Measurements from ENCODE around the gene SLC38A5.

The SLC38A5 gene

GRCh38 chrX:48513670-48514069 lies 43.6 kb upstream of the SLC38A5 start:
- Histone ChIP-seq H3K27ac (ENCODE audit: low read depth, low read length) (no peak overlapping the region), H3K4me2 (ENCODE audit: low read depth, low read length, poor library complexity, severe bottlenecking) (no peak overlapping the region)

DNA sequence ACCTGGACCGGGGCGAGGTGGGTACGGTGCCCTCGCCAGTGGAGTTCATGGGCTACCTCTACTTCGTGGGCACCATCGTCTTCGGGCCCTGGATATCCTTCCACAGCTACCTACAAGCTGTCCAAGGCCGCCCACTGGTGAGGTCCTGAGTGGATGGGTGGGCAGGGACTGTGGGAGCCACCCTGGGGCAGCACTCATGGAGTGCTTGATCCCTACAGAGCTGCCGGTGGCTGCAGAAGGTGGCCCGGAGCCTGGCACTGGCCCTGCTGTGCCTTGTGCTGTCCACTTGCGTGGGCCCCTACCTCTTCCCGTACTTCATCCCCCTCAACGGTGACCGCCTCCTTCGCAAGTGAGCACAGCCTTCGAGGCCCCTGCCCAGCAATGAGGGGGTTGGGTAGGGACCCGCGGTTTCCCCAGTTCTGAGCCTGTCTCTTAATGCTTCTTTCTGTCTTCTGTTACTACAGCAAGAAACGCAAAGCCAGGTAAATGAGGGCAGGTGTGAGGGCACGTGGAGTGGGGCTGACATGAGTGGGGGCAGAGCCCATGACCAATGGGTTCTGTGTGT lies 42.4 kb upstream of the SLC38A5 start:
- Histone ChIP-seq H3F3A (ENCODE audit: insufficient read depth) (no peaks in the 10 kb centered on the region), H3K36me3 (ENCODE audit: low read length) (no peaks in the 10 kb centered on the region), H3K27ac (ENCODE audit: low read depth, low read length) (no peak overlapping the region), H3K4me2 (ENCODE audit: low read depth, low read length, poor library complexity, severe bottlenecking) (no peak overlapping the region), H4K20me1 (ENCODE audit: low read depth, low read length) (no peaks in the 10 kb centered on the region), H3K4me3 (ENCODE audit: insufficient read depth, low read length, poor library complexity, severe bottlenecking) (no peak overlapping the region), H3K79me2 (ENCODE audit: insufficient read depth, low read length) (no peaks in the 10 kb centered on the region), H2AFZ (ENCODE audit: low read depth, low read length, severe bottlenecking) (no peak overlapping the region), H3K9me3 (ENCODE audit: insufficient read depth, low read length) (no peaks in the 10 kb centered on the region), H3K9me2 (replicated peaks; ENCODE audit: insufficient read depth, low read length) (no peaks in the 10 kb centered on the region), H3K9ac (ENCODE audit: low read length) (no peak overlapping the region), H3K27me3 (ENCODE audit: low read length) (no peaks in the 10 kb centered on the region)
- TF ChIP-seq EZH2phosphoT487 (conservative IDR thresholded peaks at IDR 0.05; ENCODE audit: low read length): no peak
- no peak for TF ChIP-seq CTCF (IDR thresholded peaks at IDR 0.05; ENCODE audit: insufficient read depth, low read length, poor library complexity, severe bottlenecking)

More at GRCh38 chrX:48513670-48514069, 43.6 kb upstream of the SLC38A5 start:
- Histone ChIP-seq H3K27me3 (ENCODE audit: low read length) (no peaks in the 10 kb centered on the region), H3K36me3 (ENCODE audit: low read length) (no peaks in the 10 kb centered on the region), H3K4me3 (ENCODE audit: insufficient read depth, low read length, poor library complexity, severe bottlenecking) (no peak overlapping the region), H2AFZ (ENCODE audit: low read depth, low read length, severe bottlenecking) (no peak overlapping the region), H3F3A (ENCODE audit: insufficient read depth) (peaks cover 2% of the 10 kb centered on the region; the same call in 1 of the 2 replicates), H3K79me2 (ENCODE audit: insufficient read depth, low read length) (no peaks in the 10 kb centered on the region), H4K20me1 (ENCODE audit: low read depth, low read length) (no peaks in the 10 kb centered on the region), H3K9me2 (replicated peaks; ENCODE audit: insufficient read depth, low read length) (no peaks in the 10 kb centered on the region), H3K9ac (ENCODE audit: low read length) (no peak overlapping the region), H3K9me3 (ENCODE audit: insufficient read depth, low read length) (no peaks in the 10 kb centered on the region)
- no peak for TF ChIP-seq EZH2phosphoT487 (conservative IDR thresholded peaks at IDR 0.05; ENCODE audit: low read length)
- TF ChIP-seq CTCF (IDR thresholded peaks at IDR 0.05; ENCODE audit: insufficient read depth, low read length, poor library complexity, severe bottlenecking): no peak

GRCh38 chrX:48511560-48511959 lies 41.5 kb upstream of the SLC38A5 start:
- TF ChIP-seq EZH2phosphoT487 (conservative IDR thresholded peaks at IDR 0.05; ENCODE audit: low read length) (no peak), CTCF (IDR thresholded peaks at IDR 0.05; ENCODE audit: insufficient read depth, low read length, poor library complexity, severe bottlenecking) (no peak)
- no peaks in the 10 kb centered on the region for H3K36me3 ChIP-seq (ENCODE audit: low read length)
- no peak overlapping the region for H3K27ac ChIP-seq (ENCODE audit: low read depth, low read length)
- H4K20me1 ChIP-seq (ENCODE audit: low read depth, low read length): no peaks in the 10 kb centered on the region
- no peak overlapping the region for H3K9ac ChIP-seq (ENCODE audit: low read length)
- H3K4me3 ChIP-seq (ENCODE audit: insufficient read depth, low read length, poor library complexity, severe bottlenecking): no peak overlapping the region
- H3F3A ChIP-seq (ENCODE audit: insufficient read depth): no peaks in the 10 kb centered on the region; the same call in 1 of the 2 replicates
- H3K4me2 ChIP-seq (ENCODE audit: low read depth, low read length, poor library complexity, severe bottlenecking): no peak overlapping the region
- no peaks in the 10 kb centered on the region for H3K9me2 ChIP-seq (replicated peaks; ENCODE audit: insufficient read depth, low read length)
- no peaks in the 10 kb centered on the region for H3K27me3 ChIP-seq (ENCODE audit: low read length)
- no peaks in the 10 kb centered on the region for H3K9me3 ChIP-seq (ENCODE audit: insufficient read depth, low read length)
- H2AFZ ChIP-seq (ENCODE audit: low read depth, low read length, severe bottlenecking): no peak overlapping the region
- no peaks in the 10 kb centered on the region for H3K79me2 ChIP-seq (ENCODE audit: insufficient read depth, low read length)
